ENCODE results near the gene ARSI.

DNA sequence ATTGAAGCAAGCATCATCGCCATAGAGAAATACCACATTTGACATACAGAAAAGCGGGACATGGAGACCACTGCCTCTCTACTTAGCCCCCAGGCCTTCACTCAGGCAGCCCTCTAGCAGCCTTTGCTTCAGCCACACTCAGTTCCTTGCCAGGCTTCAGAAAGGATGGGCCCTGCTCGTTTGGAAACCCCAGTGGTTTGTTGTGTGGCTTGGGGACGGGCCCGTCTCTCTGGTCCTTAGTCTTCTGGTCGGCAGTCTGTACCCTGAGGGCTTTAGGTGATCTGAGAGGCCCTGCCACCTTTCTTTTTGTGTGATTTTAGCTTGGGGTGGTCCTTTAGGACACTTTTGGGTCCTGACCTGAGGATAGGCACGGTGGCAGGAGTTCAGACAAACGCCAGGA, 21.1 kb upstream of the ARSI start:
- TF ChIP-seq POLR2A (IDR thresholded peaks at IDR 0.05), result no peak
- TF ChIP-seq, protein P1, sequence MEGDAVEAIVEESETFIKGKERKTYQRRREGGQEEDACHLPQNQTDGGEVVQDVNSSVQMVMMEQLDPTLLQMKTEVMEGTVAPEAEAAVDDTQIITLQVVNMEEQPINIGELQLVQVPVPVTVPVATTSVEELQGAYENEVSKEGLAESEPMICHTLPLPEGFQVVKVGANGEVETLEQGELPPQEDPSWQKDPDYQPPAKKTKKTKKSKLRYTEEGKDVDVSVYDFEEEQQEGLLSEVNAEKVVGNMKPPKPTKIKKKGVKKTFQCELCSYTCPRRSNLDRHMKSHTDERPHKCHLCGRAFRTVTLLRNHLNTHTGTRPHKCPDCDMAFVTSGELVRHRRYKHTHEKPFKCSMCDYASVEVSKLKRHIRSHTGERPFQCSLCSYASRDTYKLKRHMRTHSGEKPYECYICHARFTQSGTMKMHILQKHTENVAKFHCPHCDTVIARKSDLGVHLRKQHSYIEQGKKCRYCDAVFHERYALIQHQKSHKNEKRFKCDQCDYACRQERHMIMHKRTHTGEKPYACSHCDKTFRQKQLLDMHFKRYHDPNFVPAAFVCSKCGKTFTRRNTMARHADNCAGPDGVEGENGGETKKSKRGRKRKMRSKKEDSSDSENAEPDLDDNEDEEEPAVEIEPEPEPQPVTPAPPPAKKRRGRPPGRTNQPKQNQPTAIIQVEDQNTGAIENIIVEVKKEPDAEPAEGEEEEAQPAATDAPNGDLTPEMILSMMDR (IDR thresholded peaks at IDR 0.05), result no peak
